OCI-M2 (cell line): ENCODE measurements around the gene PLA2G4D.

Experiments used
- DNase-seq: peaks from one replicate; lab custom pipeline; 2025; ENCODE audit not compliant: unreplicated experiment; lab: John Stamatoyannopoulos, UW

PLA2G4D gene

DNA sequence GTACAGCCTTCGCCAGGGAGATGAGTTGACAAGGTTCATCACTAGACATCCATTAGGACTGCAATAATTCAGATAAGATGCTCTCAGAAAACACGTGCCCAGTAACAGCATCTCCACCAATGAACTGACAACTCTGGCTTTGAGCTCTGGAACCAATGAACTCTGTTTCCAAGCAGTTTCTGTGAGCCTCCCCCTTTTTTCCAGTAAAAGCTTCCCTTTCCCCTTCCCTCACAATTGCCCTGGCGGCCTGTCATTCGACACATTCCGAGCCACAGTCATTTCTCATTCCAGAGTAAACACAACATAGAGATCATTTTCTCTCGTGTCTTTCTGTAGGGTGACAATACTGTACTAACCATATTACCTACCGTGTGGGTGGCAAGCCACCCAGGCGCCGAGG is 3.6 kb downstream of the PLA2G4D start:
- DNase-seq, result no peak

DNA sequence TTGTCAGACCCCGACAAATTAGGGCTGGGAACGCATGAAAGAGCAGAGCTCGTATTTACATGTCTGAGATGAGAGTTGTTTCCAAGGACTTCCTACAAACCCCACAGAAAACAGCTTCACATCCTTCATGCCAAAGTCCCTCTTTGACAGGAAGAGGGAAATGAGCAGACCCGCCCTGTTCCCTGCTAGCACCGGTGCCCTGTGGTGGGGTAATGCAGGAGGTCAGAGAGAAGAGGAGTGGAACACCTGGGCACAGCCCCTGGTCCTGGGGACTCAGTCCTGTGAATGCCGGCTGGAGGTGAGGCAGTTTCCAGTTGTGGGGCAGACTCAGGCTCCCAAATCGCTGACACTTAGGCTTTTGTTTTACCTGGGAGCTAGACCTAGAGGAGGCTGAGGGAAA is 4.0 kb downstream of the PLA2G4D start:
- no peak for DNase-seq

DNA sequence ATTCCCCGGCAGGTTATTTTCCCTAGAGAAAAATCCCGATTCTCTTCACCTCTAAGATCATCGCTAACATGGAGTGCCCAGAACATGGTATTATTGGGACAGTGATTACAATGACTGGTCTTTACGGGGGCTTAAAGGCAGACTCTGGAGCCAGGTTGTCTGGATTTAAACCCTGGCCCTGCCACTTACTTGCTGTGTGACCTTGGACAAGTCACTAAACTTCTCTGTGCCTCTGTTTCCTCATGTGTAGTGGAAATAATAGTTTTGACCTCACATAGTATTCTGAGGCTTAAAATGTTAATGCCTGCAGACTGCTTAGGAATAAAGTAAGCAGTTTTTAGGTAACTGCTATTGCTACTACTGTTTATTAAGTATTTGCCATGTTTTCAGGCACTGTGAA is 4.4 kb downstream of the PLA2G4D start:
- no peak for DNase-seq

DNA sequence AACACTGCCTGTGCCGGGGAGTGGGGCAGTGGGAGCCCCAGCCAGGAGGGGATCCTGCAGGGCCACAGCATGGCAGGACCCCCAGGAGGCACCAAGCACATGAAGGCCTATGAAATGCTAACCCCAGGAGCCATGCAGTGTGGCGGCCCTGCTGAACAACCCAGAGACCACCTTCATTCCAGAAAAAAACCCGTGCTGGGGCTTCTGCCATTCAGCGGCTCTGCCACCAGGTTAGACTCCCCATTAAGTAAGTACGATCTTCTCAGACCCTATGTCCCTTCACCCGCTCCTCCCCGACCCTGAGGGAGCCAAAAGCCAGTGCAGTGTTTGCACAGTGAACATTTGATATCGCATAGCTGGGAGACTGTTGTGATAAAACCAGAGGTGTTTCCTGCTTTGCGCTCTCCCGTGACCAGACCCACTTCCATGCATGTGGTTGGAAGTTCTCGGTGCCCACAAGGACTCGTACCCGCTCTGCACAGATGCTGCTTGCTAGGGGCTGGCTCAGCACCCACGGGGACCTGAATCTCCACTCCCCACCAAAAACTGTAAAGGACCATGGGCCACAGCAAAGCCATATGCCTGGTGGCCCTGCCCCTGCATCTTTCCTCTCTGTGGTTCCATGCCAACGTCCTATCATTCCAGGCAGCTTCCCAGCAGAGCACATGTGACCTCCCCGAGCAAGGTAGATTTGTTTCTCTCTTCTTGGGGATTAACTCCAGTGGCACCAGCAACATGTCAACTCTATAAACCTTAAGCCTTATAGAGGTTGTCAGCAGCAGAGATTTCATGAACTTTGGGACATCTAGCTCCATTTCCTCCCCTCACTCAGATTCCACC is 5.3 kb downstream of the PLA2G4D start:
- DNase-seq, result no peak

DNA sequence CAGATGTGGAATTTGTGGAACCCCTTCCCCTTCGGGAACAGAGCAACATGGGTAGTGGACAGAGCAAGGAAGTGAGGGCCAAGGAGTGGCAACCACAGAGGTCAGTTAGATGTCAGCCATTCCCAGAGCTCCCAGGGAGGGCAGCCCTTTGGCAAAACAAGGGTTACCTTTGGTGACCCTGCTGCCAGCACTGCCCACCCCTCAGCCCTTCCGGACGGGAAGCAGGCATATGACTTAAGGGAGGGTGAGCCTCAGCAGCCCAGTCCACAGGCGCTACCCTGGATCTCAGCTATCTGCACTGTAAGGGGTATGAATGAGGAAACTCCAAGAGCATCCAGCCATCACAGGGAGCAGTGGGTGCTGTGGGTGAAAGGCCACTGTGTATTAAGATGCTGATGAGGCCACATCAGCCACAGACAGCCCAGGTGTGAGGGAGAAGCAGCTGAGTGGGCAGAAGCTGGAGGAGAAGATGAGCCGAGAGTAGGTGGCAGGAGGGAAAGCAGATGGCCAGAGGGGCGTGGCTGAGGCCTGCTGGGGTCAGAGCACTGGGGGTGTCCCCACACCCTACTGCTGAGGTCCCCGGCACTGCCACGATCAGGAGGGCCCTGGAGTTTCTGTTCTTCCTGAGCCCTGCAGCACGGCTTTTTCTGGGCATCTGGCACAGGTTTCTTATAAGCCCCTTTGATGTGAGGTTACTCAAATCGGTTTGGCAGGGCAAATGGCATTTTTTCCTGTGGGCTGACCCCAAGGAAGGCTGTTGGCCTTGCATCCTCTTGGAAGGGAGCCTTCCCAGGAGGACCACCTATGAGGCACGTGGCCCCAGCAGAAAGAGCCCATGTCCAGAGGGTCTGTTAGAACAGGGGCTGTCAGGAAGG is 6.2 kb downstream of the PLA2G4D start:
- DNase-seq, result no peak

DNA sequence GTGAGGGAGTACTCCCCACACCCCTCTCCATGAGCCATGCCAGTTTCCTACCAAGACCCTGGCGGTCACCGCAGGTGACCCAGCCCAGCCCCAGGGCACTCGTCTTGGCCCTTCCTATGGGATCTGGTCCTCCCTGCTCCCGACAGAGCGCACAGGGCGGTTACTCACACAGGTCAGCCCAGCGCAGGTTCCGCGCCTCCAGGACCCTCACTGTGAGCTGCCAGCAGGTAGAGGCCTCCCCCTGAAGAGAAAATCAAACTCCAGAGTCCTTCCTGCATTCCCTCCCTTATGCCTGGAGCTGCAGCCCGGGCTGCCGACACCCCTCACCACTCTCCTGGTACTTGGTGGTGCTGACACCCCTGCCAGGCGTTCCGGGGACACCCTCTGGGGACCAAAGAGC is 6.9 kb downstream of the PLA2G4D start:
- no peak for DNase-seq

DNA sequence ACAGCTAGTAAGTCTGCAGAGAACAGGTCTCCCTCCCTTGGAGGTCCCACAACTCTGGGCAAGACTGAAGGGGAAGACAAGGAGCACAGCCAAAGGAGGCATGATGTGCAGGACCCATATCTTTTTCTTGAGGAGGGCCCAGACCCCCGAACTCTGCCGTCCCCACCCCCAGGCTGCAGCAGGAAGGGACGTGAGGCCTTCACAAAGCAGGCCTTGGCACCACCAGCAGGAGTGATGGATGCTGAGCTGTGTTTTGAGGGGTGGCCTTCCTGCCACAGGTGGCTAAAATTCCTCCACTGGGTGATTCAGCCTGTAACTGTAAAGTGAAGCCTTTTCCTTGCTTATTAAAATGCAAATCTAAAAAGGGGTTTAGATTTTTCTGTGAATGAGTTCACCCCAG is 8.6 kb downstream of the PLA2G4D start:
- no peak for DNase-seq

DNA sequence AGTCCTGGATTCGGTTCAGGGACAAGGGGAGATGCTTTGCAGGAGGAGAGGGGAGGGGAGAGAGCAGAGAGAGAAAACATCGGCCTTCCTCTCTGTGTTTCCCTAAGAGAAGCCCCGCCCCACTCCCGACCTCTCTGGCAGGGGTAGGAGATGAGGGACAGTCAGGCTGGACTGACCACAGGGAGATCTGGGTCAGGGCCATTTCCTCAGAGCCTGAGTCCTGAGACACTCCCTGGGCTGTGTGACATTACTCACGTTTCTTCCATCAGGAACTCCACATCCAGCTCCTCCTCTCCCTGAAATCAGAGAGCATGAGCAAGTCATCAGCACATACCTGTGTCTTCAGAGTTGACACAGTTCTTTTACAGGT is 9.1 kb downstream of the PLA2G4D start:
- DNase-seq, result no peak

DNA sequence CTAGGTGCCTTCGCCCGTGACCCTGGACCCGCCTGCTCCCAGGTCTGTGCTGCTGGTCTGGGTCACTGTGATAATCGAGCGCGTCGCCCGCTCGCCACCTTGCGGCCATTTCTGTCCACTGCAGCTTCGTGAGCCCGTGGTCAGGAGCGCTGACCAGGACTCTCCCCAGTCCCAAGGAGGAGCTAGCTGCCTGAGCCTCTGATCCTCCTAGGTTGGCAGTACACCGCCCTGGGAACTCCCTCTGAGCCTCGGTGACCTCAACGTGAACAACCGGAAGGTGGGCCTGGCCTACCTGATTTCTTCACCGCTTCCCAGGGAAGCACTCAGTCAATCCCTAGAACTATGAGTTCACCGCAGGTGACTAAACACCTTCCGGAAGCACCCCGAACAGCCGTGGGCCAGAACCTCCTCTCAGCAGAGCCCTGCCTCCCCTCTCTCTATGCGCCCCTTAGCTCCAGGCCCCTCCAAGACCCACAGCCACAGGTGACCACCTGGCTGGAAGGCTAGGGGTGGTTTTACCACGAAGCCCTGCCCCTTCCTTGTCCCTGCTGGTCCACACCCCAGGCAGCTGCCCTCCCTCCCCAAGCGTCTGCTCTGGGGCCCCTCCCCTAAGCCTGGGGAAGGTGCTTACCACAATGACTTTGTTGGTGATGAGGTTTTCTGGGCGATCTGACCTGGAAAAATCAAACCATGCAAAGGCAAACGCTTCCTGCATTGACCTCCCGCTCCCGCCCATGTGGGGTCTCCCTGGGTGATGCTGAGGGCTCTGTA is 9.7 kb downstream of the PLA2G4D start:
- no peak for DNase-seq

DNA sequence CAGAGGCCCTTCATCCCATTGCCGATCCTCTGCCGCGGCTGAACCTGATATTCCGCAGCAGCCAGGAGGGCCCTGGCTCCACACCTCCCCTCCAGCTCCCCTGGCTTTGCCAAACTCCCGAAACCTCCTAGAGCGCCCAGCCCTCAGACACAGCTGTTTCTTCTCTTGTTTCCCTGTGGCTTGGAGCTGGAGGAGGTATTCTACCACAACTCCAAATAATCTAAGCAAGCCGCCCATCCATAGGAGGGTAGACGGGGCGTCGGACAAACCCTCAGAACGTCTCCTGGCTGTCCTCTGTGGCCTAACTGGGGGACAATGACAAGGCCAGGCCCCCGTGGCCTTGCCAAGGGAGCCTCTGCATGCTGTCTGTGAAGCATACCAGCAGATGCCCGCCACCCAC is 10.4 kb downstream of the PLA2G4D start:
- no peak for DNase-seq

DNA sequence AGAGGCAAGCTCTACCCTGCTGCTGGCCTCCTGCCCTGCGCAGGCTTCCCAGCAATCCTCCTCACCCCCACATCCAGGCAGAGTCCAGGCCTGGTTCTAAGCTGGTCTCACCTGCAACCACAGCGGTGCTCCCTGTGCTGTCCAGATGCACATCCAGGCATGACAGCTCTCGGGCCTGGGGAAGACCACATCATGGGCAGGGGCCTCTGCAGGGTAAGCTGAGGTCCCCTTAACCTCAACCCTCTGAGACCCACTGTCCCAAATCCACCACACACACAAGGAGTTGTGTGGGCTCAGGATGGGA is 10.8 kb downstream of the PLA2G4D start:
- no peak for DNase-seq

DNA sequence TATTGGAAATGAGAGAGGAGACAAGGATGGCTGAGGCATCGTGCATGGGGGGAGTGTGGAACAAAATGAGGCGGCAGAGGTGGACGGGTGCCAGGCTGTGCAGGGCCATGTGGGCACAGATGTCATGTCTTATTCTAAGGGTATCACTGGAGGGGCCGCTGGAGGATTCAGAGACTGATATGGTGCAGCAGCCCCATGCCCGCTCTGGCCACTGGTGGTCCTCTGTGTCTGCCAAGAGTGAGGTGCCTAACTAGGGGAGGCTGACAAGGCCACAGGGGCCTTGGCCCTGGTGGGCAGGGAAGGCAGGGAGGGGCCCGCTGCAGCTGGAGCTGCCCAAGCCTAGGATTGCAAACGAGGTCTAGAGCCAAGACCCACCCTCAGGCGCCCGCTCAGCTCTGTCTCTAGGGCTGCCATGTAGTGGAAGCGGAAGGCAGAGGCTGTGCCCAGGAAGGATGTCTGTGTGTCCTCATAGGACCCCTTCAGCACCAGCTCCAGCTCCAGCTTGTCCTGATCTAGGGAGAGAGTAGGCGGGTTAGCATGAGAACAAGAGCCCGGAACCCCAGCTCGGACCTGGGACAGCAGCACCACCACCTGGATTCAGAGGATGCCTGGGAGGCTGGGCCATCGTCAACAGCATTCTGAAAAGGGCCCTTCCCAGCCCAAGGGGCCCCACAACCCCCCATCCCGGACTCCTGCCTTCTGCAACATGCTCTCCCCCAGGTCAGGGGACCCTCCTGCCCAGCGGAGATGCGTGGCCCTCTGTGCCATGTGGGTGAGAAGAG is 11.3 kb downstream of the PLA2G4D start:
- DNase-seq, result no peak

DNA sequence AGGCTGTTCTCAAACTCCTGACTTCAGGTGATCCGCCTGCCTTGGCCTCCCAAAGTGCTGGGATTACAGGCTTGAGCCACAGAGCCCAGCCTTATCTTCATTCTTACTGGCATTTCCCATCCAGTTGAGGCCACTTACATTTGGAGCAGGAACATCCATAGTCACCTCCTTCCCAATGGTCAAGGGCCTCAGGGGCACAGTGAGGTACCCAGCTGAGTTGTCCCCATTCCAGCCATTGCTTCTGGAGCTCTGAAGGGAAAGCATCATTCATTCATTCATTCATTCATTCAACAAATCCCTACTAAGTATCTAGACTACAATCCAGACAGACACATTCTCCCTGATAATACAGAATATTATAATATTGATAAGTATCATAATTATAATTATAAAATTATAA is 12.2 kb downstream of the PLA2G4D start:
- no peak for DNase-seq

DNA sequence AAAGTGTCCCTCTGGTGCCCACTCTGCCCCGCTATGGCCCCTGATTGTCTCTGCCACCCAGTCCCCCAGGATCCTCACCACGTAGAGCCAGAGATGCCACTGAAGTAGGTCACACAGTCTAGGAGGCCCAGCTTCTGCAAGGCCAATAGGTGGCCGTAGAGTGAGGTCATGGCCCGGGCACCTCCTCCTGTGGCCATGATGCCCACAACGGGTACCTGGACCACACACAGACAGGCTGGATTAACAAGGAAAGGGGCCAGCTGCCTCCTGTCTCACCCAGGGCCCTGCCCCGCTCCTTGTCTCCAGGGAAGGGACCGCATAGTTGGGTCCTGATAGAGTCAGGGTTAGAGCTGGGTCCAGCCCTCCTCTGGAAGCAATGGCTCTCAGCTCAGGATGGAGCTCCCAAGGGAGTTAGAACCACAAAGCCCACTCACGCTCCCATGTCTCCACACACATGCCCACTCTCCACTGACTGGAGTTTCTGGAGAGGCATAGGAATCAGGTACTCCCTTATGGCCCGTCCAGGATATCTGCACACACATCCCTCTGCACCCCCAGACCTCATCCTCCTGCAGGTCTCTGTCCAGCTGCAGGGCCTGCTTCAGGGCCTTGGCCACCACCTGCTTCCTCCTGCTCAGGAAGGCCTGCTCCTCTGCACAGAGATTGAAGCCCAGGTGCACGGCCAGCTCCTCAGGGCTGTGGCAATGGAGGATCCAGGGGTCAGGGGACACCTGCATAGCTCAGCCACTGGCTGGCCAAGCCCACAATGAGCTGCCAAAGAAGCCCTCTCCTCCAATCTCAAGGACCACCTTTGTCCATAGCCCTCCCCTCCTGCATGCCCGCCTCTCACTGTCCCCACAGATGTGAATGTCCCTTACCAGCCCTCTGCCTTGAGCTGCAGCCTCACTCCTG is 13.2 kb downstream of the PLA2G4D start:
- DNase-seq, result no peak

DNA sequence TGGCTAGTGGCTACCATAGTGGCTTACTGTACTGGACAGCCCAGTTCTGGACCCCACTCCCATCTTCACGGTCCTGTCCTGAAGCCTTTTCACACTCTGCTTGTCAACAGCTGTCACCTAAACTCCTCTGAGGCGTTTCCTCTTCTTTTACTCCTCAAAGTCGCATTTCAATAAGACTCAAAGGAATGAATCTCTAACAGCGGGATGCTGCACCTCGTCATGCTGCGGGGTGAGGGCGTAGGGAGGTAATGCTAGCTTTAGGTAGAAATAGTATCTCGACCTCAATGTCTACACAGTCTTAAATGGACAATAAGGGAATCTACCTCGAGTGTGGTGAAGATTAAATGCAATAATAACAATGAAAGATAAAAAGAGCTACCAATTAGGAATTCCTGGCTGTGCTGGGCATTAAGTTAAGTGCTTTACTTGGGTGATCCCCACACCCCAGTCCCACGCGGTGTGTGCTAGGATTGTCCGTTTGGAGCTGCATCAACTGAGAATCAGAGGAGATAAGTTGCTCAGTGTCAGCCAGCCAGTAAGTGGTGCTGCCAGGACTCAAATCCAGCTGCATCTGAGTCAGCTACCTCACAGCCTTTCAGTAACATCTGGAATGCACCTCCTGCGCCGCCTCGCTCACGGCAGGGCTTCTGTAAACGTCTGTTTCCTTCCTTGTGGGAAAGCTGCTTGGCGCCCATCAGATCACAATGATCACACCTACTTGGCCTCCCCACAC is 14.0 kb downstream of the PLA2G4D start:
- no peak for DNase-seq

DNA sequence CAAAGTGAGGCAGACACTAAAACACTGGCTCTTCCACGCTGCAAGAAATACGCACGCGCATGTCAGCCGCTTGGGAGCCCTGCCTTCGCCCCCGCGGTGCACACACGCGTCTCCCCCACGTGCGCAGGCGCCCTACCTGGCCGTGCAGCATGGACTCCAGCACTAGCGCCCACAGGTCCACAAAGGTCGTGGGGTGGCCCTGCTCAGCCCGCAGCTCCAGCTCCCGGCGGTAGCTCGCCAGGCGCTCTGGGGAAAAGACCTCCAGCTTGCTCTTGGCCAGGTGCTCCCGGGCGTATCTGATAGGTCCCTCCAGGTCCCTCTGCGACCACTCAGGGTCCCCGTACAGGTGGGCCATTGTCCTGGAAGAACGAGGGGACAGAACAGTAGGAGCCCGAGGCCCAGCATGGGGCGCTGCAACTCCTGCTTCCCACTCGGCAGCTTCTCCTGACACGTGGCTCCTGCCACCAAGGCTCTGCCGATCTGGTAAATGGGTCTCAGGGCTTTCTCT is 14.9 kb downstream of the PLA2G4D start:
- no peak for DNase-seq

DNA sequence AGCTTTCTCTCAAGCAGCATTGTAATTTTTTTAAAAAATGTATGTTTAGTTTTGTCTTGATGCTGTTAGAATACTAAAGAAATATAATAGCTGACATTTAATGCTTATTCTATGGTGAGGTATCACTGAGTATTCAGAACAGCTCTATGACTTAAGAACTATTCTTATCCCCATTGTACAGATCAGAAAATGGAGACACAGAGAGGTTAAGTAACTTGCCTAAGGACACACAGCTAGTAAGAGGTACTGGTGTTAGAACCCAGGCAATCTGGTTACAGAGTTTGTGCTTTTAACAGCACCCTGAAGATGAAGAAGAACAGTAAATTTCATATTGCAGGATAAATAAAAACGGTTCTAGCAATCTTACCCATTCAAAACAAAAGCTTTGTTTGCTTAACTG is 15.5 kb downstream of the PLA2G4D start:
- no peak for DNase-seq

DNA sequence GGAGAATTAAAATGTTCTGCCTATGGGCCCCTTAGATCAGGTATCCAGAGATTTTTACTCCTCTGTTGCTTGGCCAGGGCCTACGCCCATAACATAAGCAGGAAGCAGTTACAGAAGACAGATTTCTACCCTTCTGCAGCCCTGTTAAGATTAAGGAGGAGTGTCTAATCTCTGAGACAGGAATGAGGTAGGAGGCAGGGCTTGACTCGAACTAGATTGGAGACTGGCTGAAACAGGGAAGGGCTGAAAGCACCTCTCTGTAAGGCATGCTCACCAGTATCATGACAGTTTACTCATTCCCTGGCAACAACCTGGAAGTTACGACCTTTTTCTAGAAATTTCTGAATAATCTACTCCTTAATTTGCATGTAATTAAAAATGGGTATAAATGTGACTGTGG is 16.7 kb downstream of the PLA2G4D start:
- no peak for DNase-seq

DNA sequence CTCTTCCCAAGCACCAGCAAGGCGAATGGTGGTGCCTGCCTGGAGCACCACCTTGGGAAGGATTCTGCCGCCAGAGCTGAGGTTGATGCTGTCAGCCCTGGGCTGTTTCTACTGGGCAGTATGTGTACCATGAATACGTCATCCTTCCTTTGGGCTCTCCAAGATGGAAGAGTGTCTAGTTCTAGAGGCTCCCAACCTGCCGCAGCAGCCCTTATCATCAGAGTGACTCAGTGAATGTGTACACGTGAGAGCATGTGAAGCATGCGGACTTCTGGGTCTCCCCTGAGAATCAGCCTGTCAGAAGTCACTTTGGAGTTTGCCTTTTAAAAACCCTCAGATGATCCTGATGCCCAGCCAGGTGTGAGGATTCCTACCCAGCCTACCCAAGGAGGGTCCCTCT is 20.9 kb downstream of the PLA2G4D start:
- DNase-seq, result no peak
